MV-4-11 (cell line): ENCODE measurements around the gene GSTP1.
"Not testable (repeated sequence)": the region's sequence is repeated elsewhere in the genome, so short reads cannot be mapped to it uniquely, and the experiment has no call there.

Experiments
- DNase-seq: peaks from one replicate; lab custom pipeline; 2025; lab: John Stamatoyannopoulos, UW

Gene GSTP1

DNA sequence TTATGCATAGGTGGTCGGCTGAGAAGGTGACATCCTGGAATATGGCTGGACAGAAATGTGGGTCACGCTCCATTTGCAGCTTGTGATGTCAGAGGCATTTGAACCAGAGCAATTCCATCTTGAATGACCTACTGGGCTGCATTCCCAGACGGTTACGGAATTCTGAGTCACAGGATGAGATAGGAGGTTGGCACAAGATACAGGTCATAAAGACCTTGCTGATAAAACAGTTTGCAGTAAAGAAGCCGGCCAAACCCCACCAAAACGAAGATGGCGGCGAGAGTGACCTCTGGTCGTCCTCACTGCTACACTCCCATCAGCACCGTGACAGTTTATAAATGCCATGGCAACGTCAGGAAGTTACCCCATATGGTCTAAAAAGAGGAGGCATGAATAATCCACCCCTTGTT is 19.9 kb upstream of the GSTP1 start:
- DNase-seq: not testable (repeated sequence)

DNA sequence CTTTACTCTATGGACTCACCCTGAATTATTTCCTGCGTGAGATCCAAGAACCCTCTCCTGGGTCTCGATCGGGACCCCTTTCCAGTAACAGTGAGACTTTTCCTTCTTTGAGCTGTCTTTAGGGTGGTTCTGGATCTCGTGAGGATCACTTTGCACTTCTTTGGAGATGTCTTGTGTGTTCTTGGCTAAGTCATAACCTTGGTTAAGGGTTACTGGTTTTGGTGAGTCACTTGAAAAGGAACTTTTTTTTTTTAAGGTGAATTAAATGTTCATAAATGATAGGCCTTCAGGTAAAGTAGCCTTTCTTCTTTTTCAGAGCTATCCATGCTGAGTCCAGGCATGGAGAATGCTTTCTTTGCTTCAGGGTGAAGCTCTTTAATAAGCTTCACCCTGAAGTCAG is 19.4 kb upstream of the GSTP1 start:
- DNase-seq: no peak

DNA sequence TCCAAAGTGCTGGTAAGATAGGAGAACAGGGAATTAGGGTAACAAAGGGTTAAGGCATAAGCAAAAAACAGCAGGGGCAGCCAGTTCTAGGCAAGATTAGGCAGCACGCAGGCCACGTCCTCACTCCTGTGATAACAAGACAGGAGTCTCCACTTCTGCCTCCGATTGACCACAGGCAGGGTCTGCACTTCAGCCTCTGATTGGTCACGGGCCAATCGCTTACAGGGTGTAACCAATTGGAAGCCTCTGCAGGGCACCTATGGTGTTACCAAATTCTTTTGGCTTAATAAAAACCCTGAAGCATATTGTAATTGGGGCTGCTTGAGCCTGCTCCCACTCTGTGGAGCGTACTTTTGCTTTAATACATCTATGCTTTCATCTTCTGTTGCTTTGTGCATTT is 12.2 kb upstream of the GSTP1 start:
- DNase-seq: no peak

- no peak for DNase-seq
Measured at GRCh38 chr11:67572305-67572704, 11.3 kb upstream of the GSTP1 start.

DNA sequence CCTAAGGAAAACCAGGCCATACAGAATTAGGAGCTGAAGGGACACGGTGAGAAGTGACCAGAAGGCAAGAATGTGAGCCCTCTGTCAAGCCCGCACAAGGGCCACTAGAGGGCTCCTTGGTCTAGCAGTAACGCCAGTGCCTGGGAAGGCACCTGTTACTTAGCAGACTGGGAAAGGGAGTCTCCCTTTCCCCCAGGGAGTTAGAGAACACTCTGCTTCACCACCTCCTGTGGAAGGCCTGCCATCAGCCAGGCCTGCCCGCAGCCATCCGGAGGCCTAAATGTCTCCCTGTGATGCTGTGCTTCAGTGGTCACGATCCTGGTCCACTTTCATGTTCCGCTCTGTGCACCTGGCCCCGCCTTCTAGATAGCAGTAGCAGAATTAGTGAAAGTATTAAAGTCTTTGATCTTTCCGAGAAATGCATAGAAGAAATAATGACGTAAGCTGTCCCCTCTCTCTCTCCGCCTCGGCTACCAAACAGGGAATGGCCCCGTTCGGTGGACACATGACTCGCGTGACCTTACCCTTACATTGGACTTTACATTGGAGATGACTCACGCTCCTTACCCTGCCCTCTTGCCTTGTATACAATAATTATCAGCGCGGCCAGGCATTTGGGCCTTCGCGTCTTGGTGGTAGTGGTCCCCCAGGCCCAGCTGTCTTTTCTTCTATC is 10.7 kb upstream of the GSTP1 start:
- DNase-seq: peak; percentile 44

DNA sequence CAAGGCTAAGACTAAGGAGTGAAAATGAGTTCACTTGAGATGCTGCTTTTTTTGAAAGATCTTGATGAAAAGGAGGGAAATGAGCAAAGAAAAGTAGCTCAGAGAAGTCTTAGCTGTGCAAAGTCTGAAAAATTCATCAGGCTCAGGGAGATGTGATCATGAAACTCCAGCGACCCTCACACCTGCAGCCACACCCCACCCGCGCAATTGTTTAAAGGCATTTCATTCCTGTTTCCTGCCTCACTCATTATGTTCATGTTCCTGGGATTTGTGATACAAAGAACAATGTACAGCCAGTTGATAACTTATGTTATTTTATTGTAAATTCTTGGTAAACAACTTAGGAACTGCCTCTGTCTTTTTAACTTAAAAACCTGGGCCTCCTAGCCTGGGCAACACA is 8.7 kb upstream of the GSTP1 start:
- DNase-seq: no peak

DNA sequence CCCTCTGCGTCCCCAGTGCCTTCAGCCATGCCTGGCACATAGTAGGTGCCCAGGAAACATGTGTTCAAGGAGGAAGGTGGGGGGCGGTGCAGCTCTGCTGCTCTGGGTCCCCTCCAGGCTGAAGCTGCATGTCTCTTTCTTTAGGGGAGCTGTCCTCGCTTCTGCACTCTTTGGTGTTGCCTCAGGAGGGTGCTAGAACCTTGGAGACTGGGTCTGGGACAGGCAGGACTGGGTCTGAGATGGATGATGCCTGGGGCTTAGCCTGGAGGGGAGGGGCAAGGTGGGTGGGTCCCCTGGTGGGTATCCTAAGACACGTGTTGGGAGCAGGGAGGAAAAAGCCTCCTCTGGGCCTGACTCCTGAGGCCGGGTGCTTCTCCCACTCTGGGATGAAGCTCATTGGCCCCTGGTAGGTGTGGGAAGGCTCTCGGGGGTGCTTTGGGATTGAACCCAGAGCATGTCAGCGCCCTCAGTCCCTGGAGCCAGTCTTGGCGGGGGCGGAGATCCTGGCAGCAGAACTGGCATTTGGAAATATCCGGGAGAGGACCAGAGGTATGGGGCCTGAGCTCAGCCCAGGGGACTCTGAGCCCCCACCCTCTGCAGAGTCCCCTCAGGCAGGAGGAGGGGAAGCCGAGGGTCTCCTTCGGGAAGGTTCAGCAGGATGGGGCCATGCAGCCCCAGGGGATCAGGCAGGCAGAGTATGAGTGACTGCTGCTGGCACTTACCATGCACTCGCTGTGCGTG is 6.7 kb upstream of the GSTP1 start:
- no peak for DNase-seq

- DNase-seq: no peak
Measured at GRCh38 chr11:67577951-67578350, 5.7 kb upstream of the GSTP1 start.

GRCh38 chr11:67581469-67581868 is 2.1 kb upstream of the GSTP1 start:
- no peak for DNase-seq

- DNase-seq: no peak
Measured at GRCh38 chr11:67582011-67582410, 1.6 kb upstream of the GSTP1 start.

DNA sequence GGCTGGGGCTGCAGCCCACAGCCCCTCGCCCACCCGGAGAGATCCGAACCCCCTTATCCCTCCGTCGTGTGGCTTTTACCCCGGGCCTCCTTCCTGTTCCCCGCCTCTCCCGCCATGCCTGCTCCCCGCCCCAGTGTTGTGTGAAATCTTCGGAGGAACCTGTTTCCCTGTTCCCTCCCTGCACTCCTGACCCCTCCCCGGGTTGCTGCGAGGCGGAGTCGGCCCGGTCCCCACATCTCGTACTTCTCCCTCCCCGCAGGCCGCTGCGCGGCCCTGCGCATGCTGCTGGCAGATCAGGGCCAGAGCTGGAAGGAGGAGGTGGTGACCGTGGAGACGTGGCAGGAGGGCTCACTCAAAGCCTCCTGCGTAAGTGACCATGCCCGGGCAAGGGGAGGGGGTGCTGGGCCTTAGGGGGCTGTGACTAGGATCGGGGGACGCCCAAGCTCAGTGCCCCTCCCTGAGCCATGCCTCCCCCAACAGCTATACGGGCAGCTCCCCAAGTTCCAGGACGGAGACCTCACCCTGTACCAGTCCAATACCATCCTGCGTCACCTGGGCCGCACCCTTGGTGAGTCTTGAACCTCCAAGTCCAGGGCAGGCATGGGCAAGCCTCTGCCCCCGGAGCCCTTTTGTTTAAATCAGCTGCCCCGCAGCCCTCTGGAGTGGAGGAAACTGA is 731 bp downstream of the GSTP1 start:
- peak; percentile 62 for DNase-seq

DNA sequence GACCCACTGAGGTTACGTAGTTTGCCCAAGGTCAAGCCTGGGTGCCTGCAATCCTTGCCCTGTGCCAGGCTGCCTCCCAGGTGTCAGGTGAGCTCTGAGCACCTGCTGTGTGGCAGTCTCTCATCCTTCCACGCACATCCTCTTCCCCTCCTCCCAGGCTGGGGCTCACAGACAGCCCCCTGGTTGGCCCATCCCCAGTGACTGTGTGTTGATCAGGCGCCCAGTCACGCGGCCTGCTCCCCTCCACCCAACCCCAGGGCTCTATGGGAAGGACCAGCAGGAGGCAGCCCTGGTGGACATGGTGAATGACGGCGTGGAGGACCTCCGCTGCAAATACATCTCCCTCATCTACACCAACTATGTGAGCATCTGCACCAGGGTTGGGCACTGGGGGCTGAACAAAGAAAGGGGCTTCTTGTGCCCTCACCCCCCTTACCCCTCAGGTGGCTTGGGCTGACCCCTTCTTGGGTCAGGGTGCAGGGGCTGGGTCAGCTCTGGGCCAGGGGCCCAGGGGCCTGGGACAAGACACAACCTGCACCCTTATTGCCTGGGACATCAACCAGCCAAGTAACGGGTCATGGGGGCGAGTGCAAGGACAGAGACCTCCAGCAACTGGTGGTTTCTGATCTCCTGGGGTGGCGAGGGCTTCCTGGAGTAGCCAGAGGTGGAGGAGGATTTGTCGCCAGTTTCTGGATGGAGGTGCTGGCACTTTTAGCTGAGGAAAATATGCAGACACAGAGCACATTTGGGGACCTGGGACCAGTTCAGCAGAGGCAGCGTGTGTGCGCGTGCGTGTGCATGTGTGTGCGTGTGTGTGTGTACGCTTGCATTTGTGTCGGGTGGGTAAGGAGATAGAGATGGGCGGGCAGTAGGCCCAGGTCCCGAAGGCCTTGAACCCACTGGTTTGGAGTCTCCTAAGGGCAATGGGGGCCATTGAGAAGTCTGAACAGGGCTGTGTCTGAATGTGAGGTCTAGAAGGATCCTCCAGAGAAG is 1.6 kb downstream of the GSTP1 start:
- no peak for DNase-seq

DNA sequence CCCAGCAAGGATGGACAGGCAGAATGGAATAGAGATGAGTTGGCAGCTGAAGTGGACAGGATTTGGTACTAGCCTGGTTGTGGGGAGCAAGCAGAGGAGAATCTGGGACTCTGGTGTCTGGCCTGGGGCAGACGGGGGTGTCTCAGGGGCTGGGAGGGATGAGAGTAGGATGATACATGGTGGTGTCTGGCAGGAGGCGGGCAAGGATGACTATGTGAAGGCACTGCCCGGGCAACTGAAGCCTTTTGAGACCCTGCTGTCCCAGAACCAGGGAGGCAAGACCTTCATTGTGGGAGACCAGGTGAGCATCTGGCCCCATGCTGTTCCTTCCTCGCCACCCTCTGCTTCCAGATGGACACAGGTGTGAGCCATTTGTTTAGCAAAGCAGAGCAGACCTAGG is 2.3 kb downstream of the GSTP1 start:
- no peak for DNase-seq

DNA sequence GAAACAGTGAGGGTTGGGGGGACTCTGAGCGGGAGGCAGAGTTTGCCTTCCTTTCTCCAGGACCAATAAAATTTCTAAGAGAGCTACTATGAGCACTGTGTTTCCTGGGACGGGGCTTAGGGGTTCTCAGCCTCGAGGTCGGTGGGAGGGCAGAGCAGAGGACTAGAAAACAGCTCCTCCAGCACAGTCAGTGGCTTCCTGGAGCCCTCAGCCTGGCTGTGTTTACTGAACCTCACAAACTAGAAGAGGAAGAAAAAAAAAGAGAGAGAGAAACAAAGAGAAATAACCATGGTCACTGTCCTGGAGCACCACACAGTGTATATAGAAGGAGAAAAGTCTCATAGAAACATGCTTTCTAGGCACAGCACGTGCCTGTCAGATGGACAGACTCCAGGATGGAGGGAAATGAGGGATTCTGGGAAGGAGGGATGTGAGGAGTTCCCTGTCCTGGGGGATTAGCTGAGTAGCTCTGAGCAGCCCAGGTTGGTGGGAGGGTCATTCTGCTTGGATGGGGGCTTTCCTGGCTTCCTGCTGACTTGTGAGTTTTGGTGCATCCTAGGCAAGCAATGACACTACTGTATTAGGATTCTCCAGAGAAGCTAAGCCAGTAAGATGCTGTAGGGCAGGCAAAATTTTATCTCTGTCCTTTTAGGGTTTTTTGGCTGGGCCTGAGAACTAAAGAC is 3.1 kb downstream of the GSTP1 start:
- peak; percentile 13 for DNase-seq

- no peak for DNase-seq
Measured at GRCh38 chr11:67588136-67588503, 4.5 kb downstream of the GSTP1 start.

- DNase-seq: not testable (repeated sequence)
Measured at GRCh38 chr11:67588899-67589415, 5.3 kb downstream of the GSTP1 start.

DNA sequence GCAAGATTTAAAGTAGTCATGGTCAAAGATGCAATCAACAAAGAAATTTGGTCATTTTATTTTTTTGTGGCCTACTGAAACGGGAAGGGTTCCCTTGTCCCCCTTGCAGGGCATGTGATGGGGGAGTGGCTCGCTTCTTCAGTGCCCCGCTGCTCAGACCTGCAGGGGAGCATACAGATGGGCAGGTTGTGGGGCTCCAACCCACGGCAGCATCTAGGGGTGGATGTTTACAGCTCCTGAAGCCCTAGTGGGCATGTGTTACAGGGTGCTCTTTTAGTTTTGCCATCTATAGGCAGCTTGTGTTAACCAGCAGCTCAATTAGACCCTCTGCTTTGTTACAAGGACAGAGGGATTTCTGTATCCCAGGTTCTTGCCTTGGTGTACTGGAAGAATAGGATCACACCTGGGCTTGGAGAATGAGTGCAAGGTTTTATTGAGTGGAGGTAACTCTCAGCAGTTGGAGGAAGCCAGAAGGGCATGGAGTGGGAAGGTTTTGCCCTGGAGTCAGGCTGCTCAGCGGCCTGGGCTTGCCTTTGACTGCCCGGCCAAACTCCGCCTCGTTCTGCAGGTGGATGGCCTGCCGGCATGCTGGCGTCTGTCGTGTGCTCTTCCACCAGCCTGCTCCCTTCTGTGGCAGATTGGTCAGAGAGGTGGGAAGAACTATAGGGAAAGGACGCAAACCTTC is 9.4 kb downstream of the GSTP1 start:
- no peak for DNase-seq

GRCh38 chr11:67593565-67593905 is 9.9 kb downstream of the GSTP1 start:
- no peak for DNase-seq

- DNase-seq: no peak
Measured at GRCh38 chr11:67594480-67594879, 10.9 kb downstream of the GSTP1 start.

DNA sequence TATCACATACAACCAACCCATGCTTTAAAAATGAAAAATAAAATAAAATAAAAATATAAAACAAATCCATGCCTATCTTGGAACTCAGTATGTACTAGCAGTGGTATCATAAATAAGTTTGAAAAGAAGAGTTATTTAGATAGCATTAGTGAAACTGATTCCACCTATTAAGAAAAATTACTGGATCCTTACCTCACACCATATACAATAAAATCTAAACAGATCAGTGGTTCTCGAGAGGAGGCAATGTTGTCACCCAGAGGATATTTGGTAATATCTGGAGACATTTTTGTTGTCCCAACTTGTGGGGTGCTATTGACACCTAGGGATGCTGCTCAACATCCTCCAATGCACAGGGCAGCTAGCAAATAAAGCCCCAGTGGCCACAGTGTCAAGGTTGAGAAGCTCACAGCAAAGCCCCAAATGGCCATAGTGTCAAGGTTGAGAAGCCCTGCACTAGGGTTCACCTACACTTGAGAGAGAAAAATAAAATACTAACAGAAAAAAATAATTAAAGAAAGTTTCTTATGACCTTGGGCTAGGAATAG is 13.2 kb downstream of the GSTP1 start:
- DNase-seq: no peak
